HG03095 (cell line): ENCODE results near the gene ANAPC10.
"Not testable (repeated sequence)": the region's sequence is repeated elsewhere in the genome, so short reads cannot be mapped to it uniquely, and the experiment has no call there.

ENCODE experiments used
- ATAC-seq: cut with Tn5 transposase; IDR thresholded peaks from one replicate; pipeline ENCODE4 v1.9.1; 2021; ENCODE audit warnings: moderate library complexity; ENCODE audit not compliant: unreplicated experiment

The ANAPC10 gene

GRCh38 chr4:145097821-145098674, at the start of gene ANAPC10, which contains the start of gene ABCE1:
Gene ANAPC10, minus strand, starts transcription at chr4:145098196. Its CDS starts 2,097 bp downstream, at chr4:145096099.
Gene ABCE1, plus strand, starts transcription at chr4:145098311. Its CDS starts 6,102 bp downstream, at chr4:145104413.
- peak; percentile 81 for ATAC-seq

GRCh38 chr4:145136219-145136618, 38.2 kb upstream of the ANAPC10 start:
- not testable (repeated sequence) for ATAC-seq

- peak; percentile 64 for ATAC-seq
Measured at GRCh38 chr4:145132511-145133098, 34.6 kb upstream of the ANAPC10 start.

GRCh38 chr4:145131848-145132247, 33.9 kb upstream of the ANAPC10 start:
- ATAC-seq, result no peak

GRCh38 chr4:145130788-145131399, 32.9 kb upstream of the ANAPC10 start:
- no peak for ATAC-seq

GRCh38 chr4:145130130-145130529, 32.1 kb upstream of the ANAPC10 start:
- no peak for ATAC-seq

- ATAC-seq, result no peak
Measured at GRCh38 chr4:145125396-145125795, 27.4 kb upstream of the ANAPC10 start.

GRCh38 chr4:145108128-145108527, 10.1 kb upstream of the ANAPC10 start:
- no peak for ATAC-seq

- ATAC-seq, result no peak
Measured at GRCh38 chr4:145107126-145107525, 9.1 kb upstream of the ANAPC10 start.

GRCh38 chr4:145103496-145103895, 5.5 kb upstream of the ANAPC10 start:
- no peak for ATAC-seq

- ATAC-seq, result no peak
Measured at GRCh38 chr4:145102619-145103018, 4.6 kb upstream of the ANAPC10 start.

GRCh38 chr4:145101091-145101490, 3.1 kb upstream of the ANAPC10 start:
- ATAC-seq, result no peak

GRCh38 chr4:145099653-145100052, 1.7 kb upstream of the ANAPC10 start:
- no peak for ATAC-seq

GRCh38 chr4:145098675-145099037, 660 bp upstream of the ANAPC10 start:
- peak; percentile 19 for ATAC-seq

- no peak for ATAC-seq
Measured at GRCh38 chr4:145097331-145097820, 620 bp downstream of the ANAPC10 start.

- no peak for ATAC-seq
Measured at GRCh38 chr4:145093638-145094037, 4.4 kb downstream of the ANAPC10 start.

- ATAC-seq, result no peak
Measured at GRCh38 chr4:145090380-145090779, 7.6 kb downstream of the ANAPC10 start.

- ATAC-seq, result no peak
Measured at GRCh38 chr4:145083891-145084605, 13.9 kb downstream of the ANAPC10 start.

GRCh38 chr4:145081756-145082155, 16.2 kb downstream of the ANAPC10 start:
- ATAC-seq, result no peak

- no peak for ATAC-seq
Measured at GRCh38 chr4:145076469-145076855, 21.5 kb downstream of the ANAPC10 start.
